Tibial artery (tissue), 4 donors: ENCODE data around the gene ZNF227.

Experiments used
- DNase-seq, 2 donors: peaks; one replicate each; pipeline ENCODE4 v3.0.0-alpha.2; 2019
- H3K27ac ChIP-seq, 2 donors: fragments of 200-600 bp; sonication (generic) in 1 of 2; 1 replicate in 1 of 2; 2 replicates in 1 of 2; pipeline ENCODE4 v1.5.1; 2018 to 2019; ENCODE audit warnings: mild to moderate bottlenecking in 1 of 2
- H3K27me3 ChIP-seq, 2 donors: fragments of 200-600 bp; sonication (generic) in 1 of 2; one replicate each; pipeline versions ENCODE4 v1.5.1 to v1.6.0; 2016 to 2019
- H3K36me3 ChIP-seq, 3 donors: fragments of 200-600 bp; sonication (generic) in 2 of 3; one replicate each; pipeline ENCODE4 v1.5.1; 2016 to 2019; ENCODE audit warnings: mild to moderate bottlenecking in 2 of 3
- H3K4me1 ChIP-seq, 4 donors: fragments of 200-600 bp; sonication (generic) in 2 of 4; 1 replicate in 3 of 4; 2 replicates in 1 of 4; pipeline ENCODE4 v1.5.1; 2016 to 2019
- H3K4me3 ChIP-seq, 2 donors: fragments of 200-600 bp; sonication (generic) in 1 of 2; 1 replicate in 1 of 2; 2 replicates in 1 of 2; pipeline ENCODE4 v1.5.1; 2018 to 2019; ENCODE audit warnings: mild to moderate bottlenecking in 2 of 2
- H3K9me3 ChIP-seq, 3 donors: fragments of 200-600 bp; sonication (generic) in 1 of 3; one replicate each; pipeline ENCODE4 v1.5.1; 2016 to 2019
- CTCF ChIP-seq, 2 experiments: fragments of 200-600 bp in 1 of 2; fragments of 450-650 bp in 1 of 2; IDR thresholded peaks; one replicate each; pipeline ENCODE4 v1.5.1; 2017 to 2019; ENCODE audit warnings: antibody characterized with exemption in 2 of 2, mild to moderate bottlenecking in 1 of 2, moderate library complexity in 1 of 2
- intact Hi-C: fragments of 100-400 bp; cut with DNase I; formaldehyde crosslinking; loops from one replicate; pipeline ENCODE4 v1.15.0; 2023; ENCODE audit warnings: low total_unique reads

The ZNF227 gene

GRCh38 chr19:44255705-44256411 lies 43.5 kb downstream of the ZNF227 start:
- no peak for DNase-seq
- intact Hi-C loops: no loop called here
- no peaks in the 10 kb centered on the region for H3K27me3 ChIP-seq
- H3K9me3 ChIP-seq: peaks cover 21 to 100% (median 82%) of the 10 kb centered on the region in 3 donors
- H3K36me3 ChIP-seq: peaks cover 0 to 62% (median 58%) of the 10 kb centered on the region in 3 donors
- no peak overlapping the region for H3K27ac ChIP-seq
- TF ChIP-seq CTCF (IDR thresholded peaks at IDR 0.05): no peak
- no peak overlapping the region for H3K4me3 ChIP-seq
- no peaks in the 10 kb centered on the region for H3K4me1 ChIP-seq

- no peak overlapping the region for H3K4me3 ChIP-seq
- peaks cover 13 to 100% (median 81%) of the 10 kb centered on the region in 3 donors for H3K9me3 ChIP-seq
- no peaks in the 10 kb centered on the region for H3K4me1 ChIP-seq
- H3K36me3 ChIP-seq: peaks cover 0 to 59% (median 49%) of the 10 kb centered on the region in 3 donors
- TF ChIP-seq CTCF (IDR thresholded peaks at IDR 0.05): no peak
- no peaks in the 10 kb centered on the region for H3K27me3 ChIP-seq
- DNase-seq: no peak
- intact Hi-C loops: no loop called here
- H3K27ac ChIP-seq: no peak overlapping the region
Observed at GRCh38 chr19:44258136-44258535, 45.8 kb downstream of the ZNF227 start.

GRCh38 chr19:44258835-44259413 lies 46.6 kb downstream of the ZNF227 start:
- no peak overlapping the region for H3K4me3 ChIP-seq
- no peak overlapping the region for H3K27ac ChIP-seq
- TF ChIP-seq CTCF (IDR thresholded peaks at IDR 0.05): no peak
- no peak for DNase-seq
- H3K27me3 ChIP-seq: no peaks in the 10 kb centered on the region
- peaks cover 0 to 58% (median 48%) of the 10 kb centered on the region in 3 donors for H3K36me3 ChIP-seq
- intact Hi-C loops: no loop called here
- H3K4me1 ChIP-seq: no peaks in the 10 kb centered on the region
- H3K9me3 ChIP-seq: peaks cover 13 to 100% (median 81%) of the 10 kb centered on the region in 3 donors

DNA sequence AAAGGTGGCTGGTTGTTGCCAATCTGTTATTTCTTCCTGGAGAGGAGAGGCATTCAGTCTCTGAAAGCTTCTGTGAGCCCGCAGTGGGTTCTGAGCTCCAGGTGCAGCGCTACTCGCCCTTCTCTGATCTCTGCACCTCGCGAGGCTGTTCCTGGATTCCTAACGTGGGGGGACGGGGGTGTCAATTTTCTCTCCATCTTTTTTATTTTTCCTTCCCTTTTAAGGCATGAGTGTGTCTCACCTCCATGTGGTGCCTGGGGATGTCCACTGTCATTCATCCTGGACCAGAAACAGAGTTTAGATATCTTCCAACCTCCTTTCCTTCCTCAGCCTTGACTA lies 48.0 kb downstream of the ZNF227 start:
- H3K4me3 ChIP-seq: no peak overlapping the region
- intact Hi-C loops: no loop called here
- H3K4me1 ChIP-seq: no peaks in the 10 kb centered on the region
- DNase-seq: no peak
- no peak for TF ChIP-seq CTCF (IDR thresholded peaks at IDR 0.05)
- no peak overlapping the region for H3K27ac ChIP-seq
- H3K27me3 ChIP-seq: no peaks in the 10 kb centered on the region
- peaks cover 0 to 47% (median 38%) of the 10 kb centered on the region in 3 donors for H3K36me3 ChIP-seq
- H3K9me3 ChIP-seq: peaks cover 9 to 91% (median 75%) of the 10 kb centered on the region in 3 donors

DNA sequence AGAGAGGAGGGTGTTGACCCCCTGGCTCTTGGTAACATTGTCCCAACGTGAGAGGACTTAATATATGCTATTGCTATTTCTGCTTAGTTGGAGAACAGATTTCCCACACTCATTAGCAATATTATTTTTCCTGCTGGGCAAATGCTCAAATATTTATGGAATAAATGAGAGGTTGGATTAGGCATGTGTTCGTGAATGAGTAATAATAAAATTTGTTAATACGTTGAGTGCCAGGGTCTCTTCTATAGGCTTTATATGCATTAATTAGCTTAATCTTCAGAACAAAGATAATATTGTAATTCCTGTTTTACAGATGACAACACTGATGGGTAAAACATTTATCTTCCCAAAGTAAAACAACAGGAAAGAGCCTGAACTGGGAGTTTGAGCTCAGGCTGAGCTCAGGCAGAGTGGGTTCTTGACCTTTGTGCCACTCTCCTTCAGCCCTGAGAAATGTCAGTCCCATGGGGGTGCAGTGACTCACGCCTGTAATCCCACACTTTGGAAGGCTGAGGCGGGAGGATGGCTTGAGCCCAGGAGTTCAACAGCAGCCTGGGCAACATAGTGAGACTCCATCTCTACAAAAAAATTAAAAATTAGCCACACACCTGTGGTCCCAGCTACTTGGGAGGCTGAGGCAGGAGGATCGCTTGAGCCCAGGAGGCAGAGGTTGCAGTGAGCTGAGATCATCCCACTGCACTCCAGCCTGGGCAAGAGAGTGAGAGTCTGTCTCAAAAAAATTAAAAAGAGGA lies 48.5 kb downstream of the ZNF227 start:
- no peak for DNase-seq
- Histone ChIP-seq H3K27me3 (no peaks in the 10 kb centered on the region), H3K27ac (no peak overlapping the region), H3K36me3 (peaks cover 0 to 52% (median 32%) of the 10 kb centered on the region in 3 donors), H3K9me3 (peaks cover 6 to 91% (median 75%) of the 10 kb centered on the region in 3 donors), H3K4me3 (no peak overlapping the region), H3K4me1 (no peaks in the 10 kb centered on the region)
- intact Hi-C loops: no loop called here
- no peak for TF ChIP-seq CTCF (IDR thresholded peaks at IDR 0.05)
